LNCaP clone FGC (cell line): Measurements from ENCODE around the gene USH2A.

Source experiments
- DNase-seq: peaks from one replicate; pipeline ENCODE4 v3.0.0-alpha.2; 2011; ENCODE audit warnings: low read depth
- H3K4me3 ChIP-seq: 2 replicates; pipeline ENCODE4 v1.5.1; 2011; ENCODE audit warnings: mild to moderate bottlenecking, low read depth, low read length, control low read depth
- TF ChIP-seq, protein P1 (sequence below): IDR thresholded peaks from 2 replicates; pipeline ENCODE4 v1.5.1; 2012; ENCODE audit warnings: mild to moderate bottlenecking; ENCODE audit not compliant: control insufficient read depth, insufficient read depth; ENCODE audit errors: extremely low read depth

USH2A gene

DNA sequence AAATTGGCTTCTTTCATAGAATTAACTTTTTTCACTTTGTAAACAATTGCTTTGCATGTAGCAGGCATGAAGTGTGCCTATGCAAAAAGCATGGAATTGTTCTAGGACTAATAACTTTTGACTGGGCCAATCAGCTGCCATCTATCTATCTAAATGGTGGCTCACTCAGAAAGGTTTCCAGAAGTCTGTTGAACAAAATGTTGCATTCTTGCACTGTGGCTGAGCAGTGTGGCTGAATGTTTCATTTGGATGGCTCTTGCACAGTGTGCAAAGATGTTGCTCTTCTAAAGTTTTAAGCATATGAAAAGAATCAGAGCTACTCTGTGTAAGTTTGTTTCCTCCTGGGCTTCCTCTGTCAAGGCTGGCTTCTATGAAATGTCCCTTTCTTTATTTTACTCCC, 642.6 kb downstream of the USH2A start:
- TF ChIP-seq, protein P1, sequence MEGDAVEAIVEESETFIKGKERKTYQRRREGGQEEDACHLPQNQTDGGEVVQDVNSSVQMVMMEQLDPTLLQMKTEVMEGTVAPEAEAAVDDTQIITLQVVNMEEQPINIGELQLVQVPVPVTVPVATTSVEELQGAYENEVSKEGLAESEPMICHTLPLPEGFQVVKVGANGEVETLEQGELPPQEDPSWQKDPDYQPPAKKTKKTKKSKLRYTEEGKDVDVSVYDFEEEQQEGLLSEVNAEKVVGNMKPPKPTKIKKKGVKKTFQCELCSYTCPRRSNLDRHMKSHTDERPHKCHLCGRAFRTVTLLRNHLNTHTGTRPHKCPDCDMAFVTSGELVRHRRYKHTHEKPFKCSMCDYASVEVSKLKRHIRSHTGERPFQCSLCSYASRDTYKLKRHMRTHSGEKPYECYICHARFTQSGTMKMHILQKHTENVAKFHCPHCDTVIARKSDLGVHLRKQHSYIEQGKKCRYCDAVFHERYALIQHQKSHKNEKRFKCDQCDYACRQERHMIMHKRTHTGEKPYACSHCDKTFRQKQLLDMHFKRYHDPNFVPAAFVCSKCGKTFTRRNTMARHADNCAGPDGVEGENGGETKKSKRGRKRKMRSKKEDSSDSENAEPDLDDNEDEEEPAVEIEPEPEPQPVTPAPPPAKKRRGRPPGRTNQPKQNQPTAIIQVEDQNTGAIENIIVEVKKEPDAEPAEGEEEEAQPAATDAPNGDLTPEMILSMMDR = no peak

DNA sequence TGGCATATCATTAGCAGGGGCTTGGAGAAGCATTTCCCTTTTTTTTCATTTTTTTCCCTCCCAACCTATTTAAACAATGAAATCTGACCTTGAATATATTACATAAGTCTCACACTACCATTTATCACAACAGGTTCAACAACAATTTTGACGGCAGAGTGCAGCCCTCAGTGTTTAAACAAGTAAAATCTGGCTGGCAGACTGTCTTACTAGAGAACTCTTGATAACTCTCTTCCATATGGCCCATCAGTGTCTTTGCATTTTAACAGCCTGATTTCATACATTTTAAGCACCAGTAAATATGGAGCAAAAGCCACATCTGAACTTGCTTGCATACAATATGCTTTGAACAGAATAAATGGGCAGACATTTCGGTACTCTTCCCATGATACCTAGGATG, 643.1 kb downstream of the USH2A start:
- H3K4me3 ChIP-seq = no peak overlapping the region
- no peak for DNase-seq
- TF ChIP-seq, protein P1 = no peak

More for the DNA sequence above, 642.6 kb downstream of the USH2A start:
- H3K4me3 ChIP-seq = no peak overlapping the region
- no peak for DNase-seq

DNA sequence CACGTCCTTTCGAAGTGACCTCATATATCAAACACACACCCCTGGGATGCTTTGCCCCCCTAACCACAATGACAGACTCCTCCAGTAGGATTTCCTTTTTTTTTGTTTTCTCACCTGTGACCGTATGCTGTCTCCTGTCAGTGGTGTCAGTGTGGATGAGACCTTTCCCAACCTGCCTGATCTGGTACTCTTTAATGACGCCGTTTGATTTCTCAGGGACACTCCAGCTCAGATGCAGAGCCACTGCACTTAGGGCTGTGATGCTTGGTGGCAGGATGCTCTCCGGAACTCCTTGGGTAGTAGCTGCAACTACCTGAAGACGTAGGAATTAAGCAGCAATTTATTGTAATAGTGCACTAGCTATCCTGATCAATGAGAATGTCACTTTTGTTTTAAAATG, 643.5 kb downstream of the USH2A start:
- no peak overlapping the region for H3K4me3 ChIP-seq
- TF ChIP-seq, protein P1 = no peak
- DNase-seq = no peak

DNA sequence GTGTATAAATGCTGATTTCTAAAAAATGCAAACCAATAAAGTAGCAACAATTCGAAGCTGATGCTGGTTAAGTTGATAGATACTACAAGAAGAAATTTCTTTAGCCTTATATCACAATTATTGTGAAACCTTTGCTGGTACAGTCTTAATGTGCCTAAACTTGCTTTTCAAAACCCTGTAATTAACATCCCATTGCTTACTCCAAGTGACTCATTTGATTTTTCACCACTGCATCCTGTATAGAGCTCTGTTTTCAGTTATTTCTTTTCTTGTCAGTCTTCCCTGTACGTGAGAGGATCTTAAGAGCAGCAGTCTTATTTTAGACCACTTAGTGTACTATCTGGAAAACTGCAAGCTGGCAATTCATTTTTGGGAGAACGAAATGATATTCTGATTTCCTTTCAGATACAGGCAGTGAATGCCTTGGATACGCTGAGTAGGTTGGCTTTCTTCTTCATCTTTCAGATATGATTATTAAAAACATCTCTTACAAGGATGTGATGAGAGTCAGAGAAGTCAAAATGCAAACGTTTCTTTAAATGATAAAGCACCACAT, 645.8 kb downstream of the USH2A start:
- TF ChIP-seq, protein P1 = no peak
- H3K4me3 ChIP-seq = no peak overlapping the region
- no peak for DNase-seq

DNA sequence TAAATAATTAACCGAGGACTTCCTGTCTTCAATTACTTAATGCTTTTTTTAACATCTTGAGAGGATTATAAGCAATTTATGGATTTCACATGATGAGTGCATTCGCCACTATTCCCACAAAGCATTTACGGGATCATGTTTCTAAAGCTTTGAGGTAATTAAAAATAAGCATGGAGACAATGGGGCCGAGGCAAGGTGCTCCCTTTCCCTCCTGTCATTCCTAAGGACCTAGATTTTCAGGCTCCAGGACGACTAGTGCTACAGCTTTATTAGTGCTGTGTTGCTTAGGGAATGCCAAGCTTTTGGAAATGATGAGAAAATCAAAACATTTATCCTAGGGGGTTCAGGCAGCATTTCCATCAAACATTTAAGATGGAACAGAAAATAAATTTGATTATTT, 646.9 kb downstream of the USH2A start:
- DNase-seq = no peak
- TF ChIP-seq, protein P1 = no peak
- H3K4me3 ChIP-seq = no peak overlapping the region

DNA sequence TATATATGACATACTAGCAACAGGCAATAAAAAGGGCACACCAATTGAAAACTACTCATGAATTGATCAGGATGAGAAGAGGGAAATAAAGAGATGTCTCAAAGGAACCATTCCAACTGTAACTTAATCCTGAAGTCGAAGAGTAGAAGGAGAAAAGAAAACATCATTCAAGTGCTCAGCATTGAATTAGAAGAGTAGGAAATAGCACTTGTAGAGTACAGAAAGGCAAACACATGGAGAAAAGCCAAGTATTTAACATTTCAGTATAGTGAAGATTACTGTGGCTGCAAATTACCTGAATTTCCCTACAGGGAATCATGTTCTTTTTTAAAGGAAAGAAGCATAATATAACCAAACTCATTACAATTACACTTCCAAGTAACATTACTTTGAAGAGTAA, 651.1 kb downstream of the USH2A start:
- TF ChIP-seq, protein P1 = no peak
- DNase-seq = no peak
- H3K4me3 ChIP-seq = no peak overlapping the region

DNA sequence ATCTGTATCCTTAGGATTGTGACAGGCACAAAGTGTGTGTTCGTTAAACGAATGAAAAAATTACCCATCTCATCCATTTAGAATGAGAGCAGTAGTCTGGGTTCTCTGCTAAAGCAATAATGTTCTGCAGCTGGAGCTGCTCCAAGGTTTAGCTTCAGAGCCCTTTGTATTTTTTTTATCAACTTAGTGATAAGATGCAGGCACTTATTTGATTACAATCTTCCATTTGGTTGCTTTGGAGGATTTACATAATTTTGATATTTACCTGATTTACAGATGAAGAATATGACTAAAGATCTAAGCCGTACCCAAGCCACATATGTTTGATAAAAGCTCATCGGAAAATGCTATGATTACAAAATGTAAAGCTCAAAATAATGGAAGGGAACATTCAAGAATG, 654.9 kb downstream of the USH2A start:
- no peak overlapping the region for H3K4me3 ChIP-seq
- TF ChIP-seq, protein P1 = no peak
- DNase-seq = no peak
